Measurements from ENCODE around the gene CCDC192. TPM values are rescaled to one million over a fixed set of nuclear protein-coding genes. Genes with fewer than 3 reads are reported as not detected.

Gene CCDC192
- total RNA-seq, 4 donors from 2014 or later, result 0.94 to 2.6 (median 0.94) TPM; not detected in 1

DNA sequence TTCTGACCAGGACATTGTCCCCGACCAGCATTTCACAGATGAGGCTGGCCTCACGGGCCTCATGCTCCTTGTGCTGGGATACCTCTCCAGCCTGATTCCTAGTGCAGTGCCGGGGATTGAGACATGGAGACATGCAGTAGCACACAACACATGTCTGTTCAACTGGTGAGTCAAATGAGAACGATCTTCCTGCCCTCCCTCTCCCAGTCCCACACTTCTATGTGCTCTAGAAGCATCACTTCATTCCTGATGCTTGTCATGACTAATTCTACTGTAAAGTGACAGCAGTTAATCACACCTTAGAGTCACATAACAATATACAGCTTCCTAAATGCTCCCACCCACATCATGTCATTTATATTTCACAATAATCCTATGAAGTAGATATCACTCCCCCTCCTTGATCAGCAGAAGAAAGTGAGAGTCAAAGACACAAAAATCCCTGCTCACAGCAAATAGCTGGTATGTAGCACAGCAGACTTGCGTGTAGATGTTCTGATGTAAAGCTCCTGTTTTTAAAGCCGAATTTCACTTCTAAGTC lies 101.8 kb downstream of the CCDC192 start:
- H3K4me3 ChIP-seq, result no peak overlapping the region
- no peaks in the 10 kb centered on the region for H3K36me3 ChIP-seq
- no peak for ATAC-seq
- no peak overlapping the region for H3K27ac ChIP-seq
- H3K4me1 ChIP-seq, result peaks cover 0 to 12% (median 4%) of the 10 kb centered on the region in 3 donors
- no peaks in the 10 kb centered on the region for H3K9me3 ChIP-seq
- WGBS, 2 donors (ENCODE audit: low coverage in 1 of 2), result 66 to 67% methylated on average over 4 to 5 of the region's 6 CpGs
- H3K27me3 ChIP-seq, result no peaks in the 10 kb centered on the region
- no peak for TF ChIP-seq POLR2AphosphoS5 (IDR thresholded peaks at IDR 0.05)
- no peak for TF ChIP-seq POLR2A (IDR thresholded peaks at IDR 0.05)
- TF ChIP-seq, protein P1, sequence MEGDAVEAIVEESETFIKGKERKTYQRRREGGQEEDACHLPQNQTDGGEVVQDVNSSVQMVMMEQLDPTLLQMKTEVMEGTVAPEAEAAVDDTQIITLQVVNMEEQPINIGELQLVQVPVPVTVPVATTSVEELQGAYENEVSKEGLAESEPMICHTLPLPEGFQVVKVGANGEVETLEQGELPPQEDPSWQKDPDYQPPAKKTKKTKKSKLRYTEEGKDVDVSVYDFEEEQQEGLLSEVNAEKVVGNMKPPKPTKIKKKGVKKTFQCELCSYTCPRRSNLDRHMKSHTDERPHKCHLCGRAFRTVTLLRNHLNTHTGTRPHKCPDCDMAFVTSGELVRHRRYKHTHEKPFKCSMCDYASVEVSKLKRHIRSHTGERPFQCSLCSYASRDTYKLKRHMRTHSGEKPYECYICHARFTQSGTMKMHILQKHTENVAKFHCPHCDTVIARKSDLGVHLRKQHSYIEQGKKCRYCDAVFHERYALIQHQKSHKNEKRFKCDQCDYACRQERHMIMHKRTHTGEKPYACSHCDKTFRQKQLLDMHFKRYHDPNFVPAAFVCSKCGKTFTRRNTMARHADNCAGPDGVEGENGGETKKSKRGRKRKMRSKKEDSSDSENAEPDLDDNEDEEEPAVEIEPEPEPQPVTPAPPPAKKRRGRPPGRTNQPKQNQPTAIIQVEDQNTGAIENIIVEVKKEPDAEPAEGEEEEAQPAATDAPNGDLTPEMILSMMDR (IDR thresholded peaks at IDR 0.05), result no peak
- no peak for TF ChIP-seq EP300 (IDR thresholded peaks at IDR 0.05)

DNA sequence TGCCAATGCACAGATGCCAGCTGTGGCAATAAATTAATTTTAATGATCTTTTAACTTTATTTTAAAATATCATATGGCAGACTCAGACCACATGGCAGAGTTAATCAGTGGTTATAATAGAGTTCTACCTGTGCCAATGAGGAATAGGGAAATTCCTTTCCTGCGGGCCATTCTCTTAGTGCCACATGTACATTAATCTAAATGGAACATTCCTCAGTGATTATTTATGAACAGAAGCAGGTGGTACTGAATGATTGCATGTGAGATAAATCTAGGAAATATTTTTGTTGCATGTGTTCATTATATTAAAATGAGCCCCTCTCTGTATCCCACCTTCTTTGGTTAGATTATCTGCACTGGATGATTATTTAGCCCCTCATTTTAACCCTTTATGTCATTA lies 102.3 kb downstream of the CCDC192 start:
- no peaks in the 10 kb centered on the region for H3K9me3 ChIP-seq
- H3K4me3 ChIP-seq, result no peak overlapping the region
- WGBS, 2 donors (ENCODE audit: low coverage in 1 of 2), result 67 to 85% methylated on average over 1 of the region's 1 CpG
- TF ChIP-seq POLR2AphosphoS5 (IDR thresholded peaks at IDR 0.05), result no peak
- TF ChIP-seq EP300 (IDR thresholded peaks at IDR 0.05), result no peak
- TF ChIP-seq, protein P1 (IDR thresholded peaks at IDR 0.05), result no peak
- TF ChIP-seq POLR2A (IDR thresholded peaks at IDR 0.05), result no peak
- H3K36me3 ChIP-seq, result no peaks in the 10 kb centered on the region
- no peak for ATAC-seq
- no peak overlapping the region for H3K27ac ChIP-seq
- no peaks in the 10 kb centered on the region for H3K27me3 ChIP-seq
- peaks cover 0 to 12% (median 4%) of the 10 kb centered on the region in 3 donors for H3K4me1 ChIP-seq

DNA sequence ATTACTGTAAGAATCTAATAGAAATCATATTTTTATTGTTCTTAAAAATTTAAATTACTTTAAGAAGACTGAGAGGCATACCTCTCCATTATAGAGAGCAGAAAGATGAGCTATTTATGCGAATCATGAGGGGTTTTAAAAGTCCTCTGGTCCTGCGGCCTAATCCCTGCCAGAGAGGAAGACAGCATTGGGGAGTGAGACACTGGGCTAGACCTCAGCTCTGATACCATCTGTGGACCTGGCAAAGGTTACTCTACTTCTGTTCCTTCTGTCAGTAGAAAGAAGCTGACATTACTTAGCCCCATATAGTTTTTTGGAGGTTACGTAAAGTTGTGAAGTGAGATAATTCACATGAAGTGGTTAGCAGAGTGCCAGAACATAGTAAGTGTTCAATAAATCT lies 103.6 kb downstream of the CCDC192 start:
- Histone ChIP-seq H3K9me3 (no peaks in the 10 kb centered on the region), H3K4me3 (no peak overlapping the region), H3K27ac (no peak overlapping the region), H3K4me1 (peaks cover 0 to 9% (median 4%) of the 10 kb centered on the region in 3 donors), H3K36me3 (no peaks in the 10 kb centered on the region), H3K27me3 (no peaks in the 10 kb centered on the region)
- 95 to 96% methylated on average over 3 of the region's 3 CpGs for WGBS, 2 donors (ENCODE audit: low coverage in 1 of 2)
- no peak for ATAC-seq
- no peak for TF ChIP-seq POLR2AphosphoS5 (IDR thresholded peaks at IDR 0.05)
- no peak for TF ChIP-seq EP300 (IDR thresholded peaks at IDR 0.05)
- TF ChIP-seq POLR2A (IDR thresholded peaks at IDR 0.05), result no peak
- TF ChIP-seq, protein P1 (IDR thresholded peaks at IDR 0.05), result no peak

DNA sequence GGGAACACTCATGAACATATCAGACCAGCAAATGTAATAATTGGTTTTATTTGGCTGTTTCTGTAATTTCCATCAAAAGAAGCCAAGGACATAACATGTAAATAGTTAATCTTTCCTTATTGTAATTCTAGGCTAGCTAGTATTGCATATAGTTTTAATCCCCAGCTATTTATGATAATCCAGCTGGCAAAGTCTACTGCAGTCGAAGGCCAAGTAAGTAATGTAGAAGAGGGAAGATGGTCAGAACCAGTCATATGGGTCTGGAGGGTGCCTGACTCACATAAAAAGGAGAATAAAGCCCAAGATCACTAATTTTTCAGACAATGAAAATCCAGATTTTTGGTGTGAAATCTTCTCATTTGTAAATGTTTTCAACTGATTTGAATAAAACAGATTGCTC lies 106.3 kb downstream of the CCDC192 start:
- no peaks in the 10 kb centered on the region for H3K27me3 ChIP-seq
- H3K4me1 ChIP-seq, result peaks cover 3 to 27% (median 13%) of the 10 kb centered on the region in 3 donors
- no peak overlapping the region for H3K4me3 ChIP-seq
- TF ChIP-seq POLR2AphosphoS5 (IDR thresholded peaks at IDR 0.05), result no peak
- TF ChIP-seq, protein P1 (IDR thresholded peaks at IDR 0.05), result no peak
- TF ChIP-seq EP300 (IDR thresholded peaks at IDR 0.05), result no peak
- TF ChIP-seq POLR2A (IDR thresholded peaks at IDR 0.05), result no peak
- H3K36me3 ChIP-seq, result no peaks in the 10 kb centered on the region
- H3K27ac ChIP-seq, result no peak overlapping the region
- no peak for ATAC-seq
- H3K9me3 ChIP-seq, result no peaks in the 10 kb centered on the region
- 83 to 93% methylated on average over 1 of the region's 1 CpG for WGBS, 2 donors (ENCODE audit: low coverage in 1 of 2)

DNA sequence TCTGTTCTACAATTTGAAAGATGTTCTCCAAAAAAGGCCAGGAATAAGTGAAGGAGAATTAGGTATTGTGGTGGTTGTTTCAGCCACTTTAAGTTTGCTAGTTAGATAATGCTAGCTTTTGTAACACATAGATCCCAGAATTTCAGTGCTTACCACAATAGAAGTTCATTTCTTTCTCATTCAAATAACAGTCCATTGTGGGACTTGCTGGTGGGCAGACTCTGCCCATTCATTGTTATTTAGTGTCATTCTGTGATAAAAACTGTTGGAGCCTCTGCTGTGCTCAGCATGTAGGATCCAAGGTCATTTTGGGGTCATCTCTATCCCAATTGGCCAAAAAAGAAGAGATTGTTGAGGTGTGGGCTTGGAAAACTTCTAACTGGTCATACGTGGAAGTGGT lies 106.8 kb downstream of the CCDC192 start:
- 67% methylated on average over 1 of the region's 1 CpG; no CpG with 5 or more reads in 1 of the 2 donors for WGBS, 2 donors (ENCODE audit: low coverage in 1 of 2)
- H3K9me3 ChIP-seq, result no peaks in the 10 kb centered on the region
- ATAC-seq, result no peak
- H3K27ac ChIP-seq, result no peak overlapping the region
- no peak for TF ChIP-seq POLR2A (IDR thresholded peaks at IDR 0.05)
- no peak for TF ChIP-seq EP300 (IDR thresholded peaks at IDR 0.05)
- TF ChIP-seq POLR2AphosphoS5 (IDR thresholded peaks at IDR 0.05), result no peak
- TF ChIP-seq, protein P1 (IDR thresholded peaks at IDR 0.05), result no peak
- H3K36me3 ChIP-seq, result no peaks in the 10 kb centered on the region
- H3K4me1 ChIP-seq, result peaks cover 3 to 29% (median 13%) of the 10 kb centered on the region in 3 donors
- no peak overlapping the region for H3K4me3 ChIP-seq
- H3K27me3 ChIP-seq, result no peaks in the 10 kb centered on the region
